ENCODE results near the gene GLI3. TPM values are rescaled to one million over a fixed set of nuclear protein-coding genes. Genes with fewer than 3 reads are reported as not detected.

GLI3 gene
- total and polyA plus RNA-seq, 10 of the 15 experiments (the other 5 are each of a cell fraction or from before 2014, with no cell fraction given): 0.01 TPM; not detected in 8

GRCh38 chr7:42221304-42221703 is 15.7 kb downstream of the GLI3 start:
- Histone ChIP-seq H3K4me3 (no peak overlapping the region), H3K79me2 (ENCODE audit: control insufficient read depth, insufficient read depth, low read length) (no peaks in the 10 kb centered on the region), H3K36me3 (ENCODE audit: control insufficient read depth in 2 of 2, insufficient read depth in 2 of 2, low read length in 1 of 2) (no peaks in the 10 kb centered on the region), H3K9ac (ENCODE audit: control insufficient read depth, insufficient read depth, low read length) (no peak overlapping the region), H3K9me3 (replicated peaks; ENCODE audit: control insufficient read depth, insufficient read depth, low read length) (no peaks in the 10 kb centered on the region), H3K27me3 (replicated peaks in 1 of 2; ENCODE audit: control insufficient read depth in 2 of 2, insufficient read depth in 2 of 2, low read length in 1 of 2) (0 out of 4 replicates have a peak, but pooled peaks cover 0 to 2% of the 10 kb centered on the region in 2 experiments), H3K27ac (ENCODE audit: control insufficient read depth, insufficient read depth) (no peak overlapping the region), H3K4me1 (ENCODE audit: control insufficient read depth, insufficient read depth, low read length) (no peaks in the 10 kb centered on the region), H4K20me1 (ENCODE audit: control insufficient read depth, insufficient read depth) (no peaks in the 10 kb centered on the region), H3K4me2 (ENCODE audit: control insufficient read depth, insufficient read depth) (no peak overlapping the region), H2AFZ (ENCODE audit: control insufficient read depth, low read depth, low read length) (no peak overlapping the region)
- TF ChIP-seq CUX1 (IDR thresholded peaks at IDR 0.05; ENCODE audit: insufficient replicate concordance, low read depth, low read length) (no peak), ZZZ3 (IDR thresholded peaks at IDR 0.05; ENCODE audit: control insufficient read depth, insufficient read length, low read depth) (no peak), JUNB (IDR thresholded peaks at IDR 0.05) (no peak), ZSCAN29 (IDR thresholded peaks at IDR 0.05) (no peak), MTA2 (IDR thresholded peaks at IDR 0.05; ENCODE audit: low read depth) (no peak), EGR1 (IDR thresholded peaks at IDR 0.05; ENCODE audit: borderline replicate concordance in 1 of 2, low read depth in 2 of 2, low read length in 2 of 2) (no peak), SUZ12 (IDR thresholded peaks at IDR 0.05; ENCODE audit: unreplicated experiment) (no peak), RB1 (IDR thresholded peaks at IDR 0.05; ENCODE audit: borderline replicate concordance) (no peak), CREB1 (IDR thresholded peaks at IDR 0.05; ENCODE audit: low read depth) (no peak), SREBF2 (IDR thresholded peaks at IDR 0.05; ENCODE audit: low read length) (no peak), SMC3 (IDR thresholded peaks at IDR 0.05; ENCODE audit: borderline replicate concordance, low read length) (no peak), RAD21 (IDR thresholded peaks at IDR 0.05; ENCODE audit: insufficient read depth, low read depth, low read length) (no peak), NR2F1 (conservative IDR thresholded peaks at IDR 0.05) (no peak), TCF7 (IDR thresholded peaks at IDR 0.05; ENCODE audit: borderline replicate concordance) (no peak), RFX5 (IDR thresholded peaks at IDR 0.05; ENCODE audit: low read depth, low read length) (no peak), HCFC1 (IDR thresholded peaks at IDR 0.05; ENCODE audit: low read length) (no peak), PAX5 (IDR thresholded peaks at IDR 0.05; ENCODE audit: borderline replicate concordance, low read depth, low read length) (no peak), ZNF207 (IDR thresholded peaks at IDR 0.05; ENCODE audit: borderline replicate concordance) (no peak)
- TF ChIP-seq, protein P1, sequence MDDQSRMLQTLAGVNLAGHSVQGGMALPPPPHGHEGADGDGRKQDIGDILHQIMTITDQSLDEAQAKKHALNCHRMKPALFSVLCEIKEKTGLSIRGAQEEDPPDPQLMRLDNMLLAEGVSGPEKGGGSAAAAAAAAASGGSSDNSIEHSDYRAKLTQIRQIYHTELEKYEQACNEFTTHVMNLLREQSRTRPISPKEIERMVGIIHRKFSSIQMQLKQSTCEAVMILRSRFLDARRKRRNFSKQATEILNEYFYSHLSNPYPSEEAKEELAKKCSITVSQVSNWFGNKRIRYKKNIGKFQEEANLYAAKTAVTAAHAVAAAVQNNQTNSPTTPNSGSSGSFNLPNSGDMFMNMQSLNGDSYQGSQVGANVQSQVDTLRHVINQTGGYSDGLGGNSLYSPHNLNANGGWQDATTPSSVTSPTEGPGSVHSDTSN (IDR thresholded peaks at IDR 0.05; ENCODE audit: insufficient replicate concordance, low read depth, low read length): no peak
- in situ Hi-C loops (cut with MboI): no loop called here
- POLR2A ChIA-PET: no interaction called here
- WGBS (ENCODE audit: insufficient coverage, insufficient replicate concordance, low lambda C conversion rate, missing lambda C conversion rate): 33% methylated on average over 5 of the region's 5 CpGs
- no peak for DNase-seq (ENCODE audit: low read depth, low spot score)
- no peak for ATAC-seq
- RAD21 ChIA-PET (ENCODE audit: unreplicated experiment): no interaction called here
- intact Hi-C loops (cut with micrococcal nuclease; ENCODE audit: unreplicated experiment): no loop called here
- no TSS peak for BruUV-seq (replicated peaks)
- CTCF ChIA-PET: no interaction called here
- SMC1A ChIA-PET (ENCODE audit: uncharacterized antibody, unreplicated experiment): no interaction called here
- no peak for FAIRE-seq

Data from GM12878 (cell line).